Stimulated activated naive CD8-positive, alpha-beta T cell treated with anti-CD3 and anti-CD28 coated beads, Interleukin-15, Interleukin-2, amounts not matched to agents 100 ng/mL and 50 ng/mL, for 24 hours (primary cell): ENCODE data around the gene BSG.
A peak's percentile ranks its signal among the peaks of the same experiment; 100 is the strongest.
"Not testable (repeated sequence)": the region's sequence is repeated elsewhere in the genome, so short reads cannot be mapped to it uniquely, and the experiment has no call there.

Experiments used
- H3K27ac Mint-ChIP-seq: one replicate; pipeline ENCODE4 v1.8.0; 2021; ENCODE audit warnings: mild to moderate bottlenecking, mixed read lengths
- H3K27me3 Mint-ChIP-seq: one replicate; pipeline ENCODE4 v1.8.0; 2021; ENCODE audit warnings: mixed read lengths
- H3K36me3 Mint-ChIP-seq: one replicate; pipeline ENCODE4 v1.8.0; 2021; ENCODE audit warnings: low read depth, mixed read lengths
- H3K4me1 Mint-ChIP-seq: one replicate; pipeline ENCODE4 v1.8.0; 2021; ENCODE audit warnings: low read depth, mixed read lengths
- H3K4me3 Mint-ChIP-seq: one replicate; pipeline ENCODE4 v1.8.0; 2021; ENCODE audit warnings: mild to moderate bottlenecking, mixed read lengths
- H3K9me3 Mint-ChIP-seq: one replicate; pipeline ENCODE4 v1.8.0; 2021; ENCODE audit warnings: mixed read lengths

The BSG gene

DNA sequence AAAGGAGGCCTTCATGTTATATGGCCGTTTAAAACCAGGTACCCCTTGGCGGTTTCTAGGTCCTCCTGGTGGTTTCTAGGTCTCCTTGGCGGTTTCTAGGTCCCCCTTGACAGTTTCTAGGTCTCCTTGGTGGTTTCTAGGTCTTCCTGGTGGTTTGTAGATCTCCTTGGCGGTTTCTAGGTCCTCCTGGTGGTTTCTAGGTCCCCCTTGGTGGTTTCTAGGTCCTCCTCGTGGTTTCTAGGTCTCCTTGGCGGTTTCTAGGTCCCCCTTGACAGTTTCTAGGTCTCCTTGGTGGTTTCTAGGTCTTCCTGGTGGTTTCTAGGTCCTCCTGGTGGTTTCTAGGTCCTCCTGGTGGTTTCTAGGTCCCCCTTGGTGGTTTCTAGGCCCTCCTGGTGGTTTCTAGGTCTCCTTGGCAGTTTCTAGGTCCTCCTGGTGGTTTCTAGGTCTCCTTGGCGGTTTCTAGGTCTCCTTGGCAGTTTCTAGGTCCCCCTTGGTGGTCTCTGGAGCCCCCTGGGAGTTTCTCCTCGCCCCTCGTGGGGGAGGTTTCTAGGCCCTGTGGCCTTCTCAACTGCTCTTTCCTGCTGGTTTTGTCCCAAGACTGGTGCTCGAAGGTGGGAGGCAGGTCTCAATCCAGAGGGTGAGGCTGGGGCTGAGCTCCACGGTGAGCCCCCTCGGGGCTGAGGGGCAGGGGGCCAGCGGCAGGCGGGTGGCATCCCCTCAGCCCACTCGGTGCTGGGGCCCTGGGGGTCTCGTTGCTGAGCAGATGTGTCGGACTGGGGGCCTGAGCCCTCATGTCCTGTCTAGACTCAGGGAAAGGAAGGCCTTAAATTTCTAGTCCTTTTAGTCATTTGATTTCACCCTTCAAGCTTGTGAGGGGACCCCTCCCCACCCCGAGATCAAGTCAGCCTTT, 25.3 kb downstream of the BSG start:
- no peaks in the 10 kb centered on the region for H3K36me3 Mint-ChIP-seq

DNA sequence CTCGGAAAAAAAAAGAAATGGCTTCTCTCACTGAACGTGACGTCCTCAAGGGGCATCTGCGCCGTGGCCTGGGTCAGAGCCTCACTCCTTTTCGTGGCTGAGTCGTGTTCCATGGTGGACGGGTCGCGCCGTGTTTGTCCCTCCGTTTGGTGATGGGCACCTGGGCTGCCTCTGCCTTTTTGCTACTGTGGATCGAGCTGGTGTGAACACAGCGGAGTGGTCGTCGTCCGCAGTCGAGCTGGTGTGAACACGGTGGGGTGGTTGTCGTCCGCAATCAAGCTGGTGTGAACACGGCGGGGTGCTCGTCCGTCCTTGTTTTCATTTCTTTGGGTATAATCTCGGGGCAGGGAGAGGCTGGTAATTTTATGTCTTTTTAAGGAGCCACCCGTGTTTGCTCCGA, 28.9 kb downstream of the BSG start:
- H3K4me3 Mint-ChIP-seq, result no peak overlapping the region
- no peaks in the 10 kb centered on the region for H3K4me1 Mint-ChIP-seq
- H3K9me3 Mint-ChIP-seq, result no peaks in the 10 kb centered on the region
- no peaks in the 10 kb centered on the region for H3K36me3 Mint-ChIP-seq
- no peaks in the 10 kb centered on the region for H3K27me3 Mint-ChIP-seq
- no peak overlapping the region for H3K27ac Mint-ChIP-seq

More for the DNA sequence above, 25.3 kb downstream of the BSG start:
- Mint-ChIP-seq H3K27me3 (peaks cover 10% of the 10 kb centered on the region), H3K27ac (no peak overlapping the region), H3K9me3 (no peaks in the 10 kb centered on the region), H3K4me1 (no peaks in the 10 kb centered on the region), H3K4me3 (no peak overlapping the region)

DNA sequence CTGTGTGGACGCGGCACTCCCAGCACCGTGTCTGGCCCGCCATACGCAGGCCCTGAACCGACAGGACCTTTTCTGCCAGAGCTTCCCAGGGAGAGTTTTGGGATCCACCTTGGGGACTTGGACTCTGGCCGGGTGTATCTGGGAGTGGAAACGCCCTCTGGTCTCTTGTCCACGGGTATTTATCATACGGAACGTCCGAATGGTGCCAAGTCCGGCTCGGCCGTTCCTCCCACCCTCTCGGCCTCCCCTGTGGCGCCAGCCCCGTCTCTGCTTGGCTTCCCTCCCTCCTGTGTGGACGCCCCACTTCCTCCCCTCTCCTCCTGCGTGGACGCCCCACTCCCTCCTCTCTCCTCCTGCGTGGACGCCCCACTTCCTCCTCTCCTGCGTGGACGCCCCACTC, 29.4 kb downstream of the BSG start:
- no peaks in the 10 kb centered on the region for H3K27me3 Mint-ChIP-seq
- H3K4me1 Mint-ChIP-seq, result no peaks in the 10 kb centered on the region
- no peak overlapping the region for H3K27ac Mint-ChIP-seq
- no peaks in the 10 kb centered on the region for H3K36me3 Mint-ChIP-seq
- H3K9me3 Mint-ChIP-seq, result no peaks in the 10 kb centered on the region
- no peak overlapping the region for H3K4me3 Mint-ChIP-seq

DNA sequence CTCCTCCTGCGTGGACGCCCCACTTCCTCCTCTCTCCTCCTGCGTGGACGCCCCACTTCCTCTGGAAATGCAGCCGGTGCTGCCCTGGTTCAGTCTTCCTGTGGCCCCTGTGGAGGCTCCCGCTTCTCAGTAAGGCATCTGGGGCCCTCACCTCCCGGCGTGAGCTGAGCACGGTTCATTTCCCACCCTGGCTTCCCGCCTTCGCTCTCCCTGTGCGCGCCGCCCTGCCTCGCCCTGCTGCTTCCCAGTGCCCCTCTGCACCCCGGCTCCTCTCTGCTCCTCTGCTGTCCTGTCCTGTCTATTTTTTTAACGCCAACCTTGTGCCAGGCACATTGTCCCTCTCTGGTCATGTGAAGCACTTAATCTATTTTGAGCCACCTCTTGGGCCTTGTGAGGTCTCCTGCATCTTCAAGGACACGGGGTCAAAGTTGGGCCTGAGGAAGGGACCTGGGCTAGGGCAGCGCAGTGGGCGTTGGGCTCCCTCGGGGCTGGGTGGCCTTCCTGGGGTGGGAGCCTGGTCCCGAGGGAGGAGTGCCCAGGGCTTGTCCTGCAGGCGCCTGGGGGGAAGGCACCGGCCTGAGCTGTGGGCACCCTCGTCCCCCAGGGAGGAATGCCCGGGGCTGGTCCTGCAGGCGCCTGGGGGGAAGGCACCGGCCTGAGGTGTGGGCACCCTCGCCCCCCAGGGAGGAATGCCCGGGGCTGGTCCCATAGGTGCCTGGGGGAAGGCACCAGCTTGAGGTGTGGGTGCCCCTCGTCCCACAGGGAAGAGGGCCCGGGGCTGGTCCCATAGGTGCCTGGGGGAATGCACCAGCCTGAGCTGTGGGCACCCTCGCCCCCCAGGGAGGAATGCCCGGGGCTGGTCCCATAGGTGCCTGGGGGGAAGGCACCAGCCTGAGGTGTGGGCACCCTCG, 30.2 kb downstream of the BSG start:
- no peak overlapping the region for H3K4me3 Mint-ChIP-seq

DNA sequence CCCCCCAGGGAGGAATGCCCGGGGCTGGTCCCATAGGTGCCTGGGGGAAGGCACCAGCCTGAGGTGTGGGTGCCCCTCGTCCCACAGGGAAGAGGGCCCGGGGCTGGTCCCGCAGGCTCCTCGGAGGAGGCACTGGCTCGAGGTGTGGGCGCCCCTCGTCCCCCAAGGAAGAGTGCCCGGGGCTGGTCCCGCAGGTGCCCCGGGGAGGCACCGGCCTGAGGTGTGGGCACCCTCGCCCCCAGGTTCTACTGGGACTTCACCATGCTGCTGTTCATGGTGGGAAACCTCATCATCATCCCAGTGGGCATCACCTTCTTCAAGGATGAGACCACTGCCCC, 30.9 kb downstream of the BSG start:
- H3K27ac Mint-ChIP-seq, H3K36me3 Mint-ChIP-seq, H3K27me3 Mint-ChIP-seq, H3K9me3 Mint-ChIP-seq, H3K4me3 Mint-ChIP-seq, H3K4me1 Mint-ChIP-seq: not testable (repeated sequence)

More for the DNA sequence above, 30.2 kb downstream of the BSG start:
- H3K27me3 Mint-ChIP-seq, result no peaks in the 10 kb centered on the region
- no peaks in the 10 kb centered on the region for H3K9me3 Mint-ChIP-seq
- H3K4me1 Mint-ChIP-seq, result no peaks in the 10 kb centered on the region
- no peak overlapping the region for H3K27ac Mint-ChIP-seq
- H3K36me3 Mint-ChIP-seq, result no peaks in the 10 kb centered on the region

DNA sequence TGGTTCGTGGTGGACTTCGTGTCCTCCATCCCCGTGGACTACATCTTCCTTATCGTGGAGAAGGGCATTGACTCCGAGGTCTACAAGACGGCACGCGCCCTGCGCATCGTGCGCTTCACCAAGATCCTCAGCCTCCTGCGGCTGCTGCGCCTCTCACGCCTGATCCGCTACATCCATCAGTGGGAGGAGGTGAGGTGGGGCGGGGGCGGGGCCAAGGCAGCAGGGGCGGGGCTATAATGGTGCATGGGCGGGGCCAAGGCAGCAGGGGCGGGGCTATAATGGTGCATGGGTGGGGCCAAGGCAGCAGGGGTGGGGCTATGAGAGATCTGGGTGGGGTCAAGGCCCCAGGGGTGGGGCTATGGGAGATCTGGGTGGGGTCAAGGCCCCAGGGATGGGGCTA, 31.4 kb downstream of the BSG start:
- not testable (repeated sequence) for H3K4me3 Mint-ChIP-seq, H3K27me3 Mint-ChIP-seq, H3K4me1 Mint-ChIP-seq, H3K27ac Mint-ChIP-seq, H3K9me3 Mint-ChIP-seq, H3K36me3 Mint-ChIP-seq

DNA sequence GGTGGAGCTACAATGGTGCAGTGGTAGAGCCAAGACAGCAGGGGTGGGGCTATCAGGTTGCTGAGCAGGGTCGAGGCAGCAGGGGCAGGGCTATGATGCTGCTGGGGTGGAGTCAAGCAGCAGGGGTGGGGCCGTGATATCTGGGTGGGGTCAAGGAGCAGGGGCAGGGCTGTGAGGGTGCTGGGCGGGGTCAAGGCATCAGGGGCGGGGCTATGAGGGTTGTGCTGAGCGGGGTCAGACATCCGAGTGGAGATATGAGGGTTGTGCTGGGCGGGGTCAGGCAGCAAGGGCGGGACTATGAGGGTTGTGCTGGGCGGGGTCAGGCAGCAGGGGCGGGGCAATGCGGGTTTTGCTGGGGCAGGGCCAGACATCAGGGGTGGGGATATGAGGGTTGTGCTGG, 32.0 kb downstream of the BSG start:
- Mint-ChIP-seq H3K9me3 (no peaks in the 10 kb centered on the region), H3K27ac (no peak overlapping the region)

DNA sequence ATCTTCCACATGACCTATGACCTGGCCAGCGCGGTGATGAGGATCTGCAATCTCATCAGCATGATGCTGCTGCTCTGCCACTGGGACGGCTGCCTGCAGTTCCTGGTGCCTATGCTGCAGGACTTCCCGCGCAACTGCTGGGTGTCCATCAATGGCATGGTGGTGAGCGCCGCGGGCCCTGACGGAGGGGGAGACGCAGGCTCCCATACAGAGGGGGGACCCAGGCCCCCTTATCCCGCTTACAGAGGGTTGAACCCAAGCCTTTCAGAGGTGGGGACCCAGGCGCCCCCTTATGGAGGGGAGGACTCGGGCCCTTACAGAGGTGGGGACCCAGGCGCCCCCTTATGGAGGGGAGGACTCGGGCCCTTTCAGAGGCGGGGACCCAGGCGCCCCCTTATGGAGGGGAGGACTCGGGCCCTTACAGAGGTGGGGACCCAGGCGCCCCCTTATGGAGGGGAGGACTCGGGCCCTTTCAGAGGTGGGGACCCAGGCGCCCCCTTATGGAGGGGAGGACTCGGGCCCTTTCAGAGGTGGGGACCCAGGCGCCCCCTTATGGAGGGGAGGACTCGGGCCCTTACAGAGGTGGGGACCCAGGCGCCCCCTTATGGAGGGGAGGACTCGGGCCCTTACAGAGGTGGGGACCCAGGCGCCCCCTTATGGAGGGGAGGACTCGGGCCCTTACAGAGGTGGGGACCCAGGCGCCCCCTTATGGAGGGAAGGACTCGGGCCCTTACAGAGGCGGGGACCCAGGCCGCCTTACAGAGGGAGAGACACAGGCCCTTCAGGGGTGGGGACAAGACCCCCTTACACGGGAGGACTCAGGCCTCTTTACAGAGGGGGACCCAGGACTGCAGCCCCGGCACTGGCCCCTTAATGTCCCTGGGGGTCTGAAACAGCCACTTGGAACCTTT, 32.9 kb downstream of the BSG start:
- H3K4me1 Mint-ChIP-seq, H3K36me3 Mint-ChIP-seq, H3K4me3 Mint-ChIP-seq, H3K9me3 Mint-ChIP-seq, H3K27me3 Mint-ChIP-seq: not testable (repeated sequence)
- H3K27ac Mint-ChIP-seq, result peak overlapping the region; percentile 45

More for the DNA sequence above, 32.0 kb downstream of the BSG start:
- no peaks in the 10 kb centered on the region for H3K36me3 Mint-ChIP-seq
- H3K4me3 Mint-ChIP-seq, result no peak overlapping the region
- no peaks in the 10 kb centered on the region for H3K4me1 Mint-ChIP-seq
- H3K27me3 Mint-ChIP-seq, result no peaks in the 10 kb centered on the region

DNA sequence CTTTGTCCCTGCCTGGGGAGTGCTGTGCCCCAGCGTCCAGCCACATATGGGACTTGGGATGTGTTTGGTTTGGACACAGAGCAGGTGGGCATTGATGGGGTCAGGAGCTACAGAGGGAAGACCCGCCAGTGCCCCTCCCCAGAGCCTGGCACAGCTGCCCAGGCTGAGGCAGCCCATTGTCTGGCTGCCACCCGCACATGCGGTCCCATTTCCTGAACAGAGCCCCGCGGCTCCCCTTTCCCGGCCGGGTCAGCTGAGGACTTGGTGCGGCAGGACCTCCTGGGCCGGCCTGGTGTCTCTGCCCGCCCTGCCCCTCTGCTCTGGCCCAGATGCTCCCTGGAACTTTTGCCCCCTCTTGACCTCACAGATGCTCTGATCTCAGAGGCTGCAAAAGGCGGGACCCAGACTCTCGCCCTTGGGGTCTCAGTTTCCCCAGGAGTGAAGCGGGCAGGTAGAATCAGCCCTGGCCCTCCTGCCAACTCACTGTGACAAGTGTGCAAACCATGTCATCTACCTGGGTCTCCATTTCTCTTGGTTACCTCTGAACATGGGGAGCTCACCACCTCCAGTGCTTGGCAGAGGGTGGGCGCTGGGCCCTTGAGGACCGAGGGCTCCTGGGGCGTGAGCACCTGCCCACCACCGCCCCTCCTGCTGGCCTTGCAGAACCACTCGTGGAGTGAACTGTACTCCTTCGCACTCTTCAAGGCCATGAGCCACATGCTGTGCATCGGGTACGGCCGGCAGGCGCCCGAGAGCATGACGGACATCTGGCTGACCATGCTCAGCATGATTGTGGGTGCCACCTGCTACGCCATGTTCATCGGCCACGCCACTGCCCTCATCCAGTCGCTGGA, 35.1 kb downstream of the BSG start:
- Mint-ChIP-seq H3K4me3 (no peak overlapping the region), H3K27ac (peak overlapping the region; percentile 21), H3K27me3 (no peaks in the 10 kb centered on the region), H3K9me3 (no peaks in the 10 kb centered on the region), H3K4me1 (peaks cover 23% of the 10 kb centered on the region), H3K36me3 (no peaks in the 10 kb centered on the region)

DNA sequence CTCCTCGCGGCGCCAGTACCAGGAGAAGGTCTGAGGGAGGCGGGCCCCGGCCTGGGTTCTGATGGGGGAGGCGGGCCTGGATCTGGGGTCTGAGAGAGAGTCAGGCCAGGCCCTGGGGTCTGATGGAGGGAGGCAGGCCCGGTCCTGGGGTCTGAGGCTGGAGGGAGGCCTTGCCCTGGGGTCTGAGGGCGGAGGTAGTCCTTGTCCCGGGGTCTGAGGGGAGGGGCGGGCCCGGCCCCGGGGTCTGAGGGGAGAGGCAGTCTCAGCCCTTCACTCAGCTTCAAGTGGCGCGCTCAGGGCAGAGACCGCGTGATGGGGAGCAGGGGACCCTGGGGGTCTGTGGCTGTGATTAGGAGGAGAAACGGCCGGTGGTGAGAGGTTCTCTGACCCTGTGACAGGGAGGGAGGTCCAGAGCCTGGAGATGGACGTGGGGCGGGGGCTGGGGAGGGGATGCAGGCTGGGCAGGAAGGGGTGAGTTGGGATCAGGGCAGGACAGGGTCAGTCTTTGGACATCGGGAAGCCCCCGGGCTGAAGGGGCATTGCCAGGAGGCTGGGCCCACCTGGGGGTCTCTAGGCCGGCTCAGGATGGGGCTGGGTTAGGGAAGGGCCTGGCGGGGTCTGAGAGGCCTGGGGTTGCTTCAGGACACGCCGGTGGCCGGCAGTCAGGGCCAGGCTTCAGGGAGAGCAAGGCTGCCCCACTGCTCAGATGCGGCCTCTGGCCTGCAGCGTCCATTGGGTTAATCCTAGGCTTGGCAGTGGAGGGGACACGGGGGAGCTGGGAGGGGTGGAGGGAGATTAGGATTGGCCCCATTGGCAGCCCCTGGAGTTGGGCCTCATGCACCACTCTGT, 36.0 kb downstream of the BSG start:
- no peaks in the 10 kb centered on the region for H3K27me3 Mint-ChIP-seq
- no peaks in the 10 kb centered on the region for H3K9me3 Mint-ChIP-seq
- no peak overlapping the region for H3K4me3 Mint-ChIP-seq
- peaks cover 6% of the 10 kb centered on the region for H3K36me3 Mint-ChIP-seq
- H3K4me1 Mint-ChIP-seq, result peaks cover 28% of the 10 kb centered on the region
- no peak overlapping the region for H3K27ac Mint-ChIP-seq

DNA sequence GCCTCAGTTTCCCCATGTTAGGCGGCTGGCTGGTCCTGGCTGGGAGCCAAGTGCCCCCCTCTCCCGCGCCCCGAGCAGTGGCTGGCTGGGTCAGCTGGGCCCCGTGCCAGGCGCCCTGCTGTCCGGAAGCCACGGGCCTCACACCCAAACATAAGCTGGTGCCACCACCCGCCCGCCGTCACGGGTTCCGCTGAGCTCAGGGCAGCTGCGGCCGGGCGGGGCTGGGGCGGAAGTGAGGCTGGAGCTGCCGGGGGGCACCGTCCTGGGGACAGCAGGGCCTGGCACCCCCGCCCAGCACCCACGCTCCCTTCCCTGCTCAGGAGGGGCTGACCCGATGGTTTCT, 36.6 kb downstream of the BSG start:
- H3K36me3 Mint-ChIP-seq, result peaks cover 6% of the 10 kb centered on the region
- H3K4me3 Mint-ChIP-seq, result no peak overlapping the region
- H3K9me3 Mint-ChIP-seq, result no peaks in the 10 kb centered on the region
- H3K27me3 Mint-ChIP-seq, result no peaks in the 10 kb centered on the region
- peaks cover 28% of the 10 kb centered on the region for H3K4me1 Mint-ChIP-seq
- H3K27ac Mint-ChIP-seq, result no peak overlapping the region

DNA sequence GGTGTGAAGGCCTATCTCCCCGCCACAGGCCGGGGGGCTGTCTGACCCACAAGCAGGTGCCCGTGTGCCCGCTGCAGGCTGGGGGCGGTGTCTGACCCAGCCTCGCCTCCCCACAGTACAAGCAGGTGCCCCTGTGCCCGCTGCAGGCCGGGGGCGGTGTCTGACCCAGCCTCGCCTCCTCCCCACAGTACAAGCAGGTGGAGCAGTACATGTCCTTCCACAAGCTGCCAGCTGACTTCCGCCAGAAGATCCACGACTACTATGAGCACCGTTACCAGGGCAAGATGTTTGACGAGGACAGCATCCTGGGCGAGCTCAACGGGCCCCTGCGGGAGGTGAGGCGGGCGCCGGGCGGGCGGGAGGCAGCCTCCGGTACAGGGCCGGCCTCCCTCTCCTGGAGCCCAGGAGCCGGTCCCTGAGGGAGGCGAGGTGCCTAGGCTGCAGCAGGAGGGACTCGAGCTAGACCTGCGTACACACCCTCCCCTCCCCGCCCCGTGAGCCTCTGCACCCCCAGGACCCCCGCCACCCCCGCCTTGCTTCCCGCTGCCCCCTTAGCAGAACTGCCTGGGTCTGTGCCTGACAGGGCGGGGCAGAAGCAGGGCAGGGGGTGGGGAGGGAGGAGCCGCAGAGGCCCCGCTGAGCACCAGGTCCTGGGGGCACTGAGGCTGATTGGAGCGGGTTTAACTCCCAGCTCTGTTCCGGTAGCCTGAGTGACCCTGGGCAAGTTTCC, 37.8 kb downstream of the BSG start:
- Mint-ChIP-seq H3K9me3 (no peaks in the 10 kb centered on the region), H3K4me1 (peaks cover 28% of the 10 kb centered on the region), H3K27ac (peak overlapping the region; percentile 89), H3K27me3 (no peaks in the 10 kb centered on the region), H3K36me3 (peaks cover 10% of the 10 kb centered on the region), H3K4me3 (peak overlapping the region; percentile 79)
